GM21367 (cell line): ENCODE data around the gene LRRC75A.

ENCODE experiments used
- ATAC-seq: cut with Tn5 transposase; IDR thresholded peaks from one replicate; pipeline ENCODE4 v1.9.1; 2021; ENCODE audit not compliant: unreplicated experiment

Gene LRRC75A

DNA sequence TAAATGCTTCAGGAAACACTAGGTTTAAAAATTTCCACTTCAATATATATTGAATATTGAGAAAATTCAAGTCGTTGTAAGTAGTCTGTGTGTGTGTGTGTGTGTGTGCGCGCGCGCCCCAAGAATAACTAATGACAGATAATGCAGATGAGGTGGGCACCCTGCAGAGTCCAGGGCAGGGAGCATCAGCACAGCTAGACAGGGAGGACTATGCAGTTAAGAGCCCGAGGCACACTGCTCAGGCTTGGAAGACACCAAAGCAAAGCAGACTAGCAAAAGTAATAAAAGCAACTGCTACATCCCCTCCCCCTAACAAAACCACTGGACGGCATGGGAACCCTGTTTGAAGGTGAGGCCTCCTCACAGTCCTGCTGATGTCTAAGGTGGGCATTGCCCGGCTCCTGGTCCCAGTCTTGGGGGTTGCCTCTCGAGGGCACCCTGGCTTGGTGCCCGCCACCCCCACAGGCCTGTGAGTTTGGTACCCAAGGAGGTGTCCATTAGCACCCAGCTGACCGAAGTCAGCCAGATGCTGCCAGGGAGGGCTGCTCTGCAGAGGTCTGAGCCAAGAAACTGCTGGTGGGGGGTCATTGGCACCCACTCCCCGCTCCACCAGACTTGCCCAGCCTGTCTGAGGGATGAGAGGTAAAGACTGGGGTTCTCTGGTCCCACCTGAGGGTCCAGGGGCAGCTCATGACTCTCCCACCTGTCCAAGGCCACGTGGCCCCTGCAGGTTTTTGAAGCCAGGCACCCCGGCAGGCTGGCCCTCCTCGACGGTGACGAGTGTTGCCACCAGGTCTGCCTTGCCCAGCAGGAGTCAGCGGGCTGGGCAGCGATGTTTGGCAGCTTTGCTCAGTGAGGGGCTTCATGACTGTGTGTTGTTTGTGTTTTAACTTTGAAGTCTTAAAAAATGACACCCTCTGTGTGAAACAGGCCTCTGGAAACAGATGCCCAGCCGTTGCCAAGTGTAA, 18.7 kb downstream of the LRRC75A start:
- no peak for ATAC-seq

GRCh38 chr17:16472539-16472938, 19.5 kb downstream of the LRRC75A start:
- no peak for ATAC-seq

- ATAC-seq: no peak
Measured at GRCh38 chr17:16471295-16471694, 20.7 kb downstream of the LRRC75A start.

- no peak for ATAC-seq
Measured at GRCh38 chr17:16470265-16470664, 21.7 kb downstream of the LRRC75A start.

GRCh38 chr17:16468428-16468992, 23.5 kb downstream of the LRRC75A start:
- no peak for ATAC-seq

- ATAC-seq: no peak
Measured at GRCh38 chr17:16467886-16468285, 24.1 kb downstream of the LRRC75A start.

DNA sequence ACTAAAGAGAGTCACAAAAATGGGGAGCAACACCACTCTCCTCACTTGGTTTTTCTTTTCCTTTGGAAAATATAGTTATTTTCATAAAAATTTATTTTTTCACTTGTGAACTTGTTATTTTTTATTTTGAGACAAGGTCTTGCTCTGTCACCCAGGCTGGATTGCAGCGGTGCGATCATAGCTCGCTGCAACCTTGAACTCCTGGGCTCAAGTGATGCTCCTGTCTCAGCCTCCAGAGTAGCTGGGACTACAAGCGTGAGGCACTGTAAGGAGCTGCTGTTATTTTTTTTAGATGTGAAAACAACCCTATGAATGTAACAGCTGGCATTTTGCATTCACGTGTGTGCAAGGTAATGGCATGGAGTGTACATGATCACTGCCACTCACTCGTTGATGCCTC, 24.9 kb downstream of the LRRC75A start:
- ATAC-seq: no peak

GRCh38 chr17:16466407-16466806, 25.6 kb downstream of the LRRC75A start:
- ATAC-seq: no peak

DNA sequence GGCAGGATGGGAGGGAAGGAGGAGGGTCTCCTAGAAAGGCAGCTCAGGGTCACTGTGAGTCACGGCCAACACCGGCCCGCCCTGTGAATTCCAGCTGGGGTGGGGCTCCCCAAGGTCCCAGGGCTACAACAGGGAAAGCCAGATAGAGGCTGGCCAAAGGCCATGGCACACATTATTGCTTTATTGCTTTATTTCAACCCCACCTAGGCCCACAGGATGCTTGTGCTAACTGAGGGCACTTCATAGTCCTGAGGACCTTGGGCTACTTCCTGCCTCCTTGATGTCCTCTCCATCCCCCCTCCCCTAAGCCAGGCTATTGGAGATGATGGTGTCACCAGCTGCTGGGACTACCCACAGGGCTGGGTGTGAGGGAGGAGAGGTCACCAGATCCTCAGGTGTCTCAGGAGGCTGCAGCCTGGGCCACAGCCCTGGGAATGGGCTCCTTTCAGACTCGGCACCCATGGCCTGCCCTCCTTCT, 26.1 kb downstream of the LRRC75A start:
- no peak for ATAC-seq

DNA sequence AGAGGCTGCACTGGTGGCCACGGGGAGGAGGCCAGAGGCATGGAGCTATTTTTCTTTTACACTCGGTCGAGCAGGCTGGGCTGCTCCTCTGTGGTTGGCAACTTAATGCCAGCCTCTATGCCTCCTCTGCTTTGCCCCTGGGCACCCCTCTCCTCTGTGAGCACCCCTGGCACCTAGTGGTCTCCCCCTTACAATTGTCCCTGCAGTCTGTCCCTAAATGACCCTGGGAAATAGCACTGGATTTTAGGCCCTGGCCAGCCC, 27.0 kb downstream of the LRRC75A start:
- ATAC-seq: no peak

DNA sequence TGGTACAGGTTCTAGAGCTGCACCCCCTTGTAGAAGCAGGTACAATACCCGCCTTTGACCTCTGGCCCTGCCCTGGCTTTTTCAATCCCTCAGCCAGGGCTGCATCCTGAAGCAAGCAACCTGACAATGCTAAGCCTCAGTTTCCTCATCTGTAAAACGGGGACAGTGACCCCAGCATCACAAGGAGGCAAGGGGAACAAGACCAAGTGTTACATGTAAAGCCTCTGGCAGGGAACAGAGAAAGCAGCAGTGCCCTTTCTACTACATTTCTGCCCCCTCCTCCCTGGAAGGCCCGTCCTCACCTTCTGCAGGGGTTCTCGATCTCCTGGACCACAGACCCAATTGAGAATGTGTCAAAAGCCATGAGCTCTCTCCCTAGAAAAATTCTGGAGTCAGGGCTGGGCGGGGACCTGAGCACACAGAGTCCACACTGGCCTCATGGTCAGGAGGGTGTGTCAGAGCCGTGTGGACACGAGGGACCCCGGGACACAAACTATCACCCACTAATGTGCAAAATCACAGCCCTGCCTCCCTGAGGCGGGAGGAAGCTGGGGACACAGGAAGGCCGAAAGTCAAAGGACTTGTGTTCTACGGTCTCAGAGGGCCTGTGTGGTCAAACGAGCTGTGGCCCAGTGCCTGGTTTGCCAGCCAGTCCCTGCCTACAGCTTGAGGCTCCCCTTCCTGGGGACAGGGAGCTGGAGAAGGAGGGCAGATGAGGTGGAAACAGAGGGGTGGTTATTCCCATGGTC, 27.5 kb downstream of the LRRC75A start:
- no peak for ATAC-seq

- no peak for ATAC-seq
Measured at GRCh38 chr17:16463358-16464302, 28.4 kb downstream of the LRRC75A start.

- no peak for ATAC-seq
Measured at GRCh38 chr17:16462070-16462864, 29.7 kb downstream of the LRRC75A start.

- ATAC-seq: no peak
Measured at GRCh38 chr17:16461606-16461866, 30.5 kb downstream of the LRRC75A start.

DNA sequence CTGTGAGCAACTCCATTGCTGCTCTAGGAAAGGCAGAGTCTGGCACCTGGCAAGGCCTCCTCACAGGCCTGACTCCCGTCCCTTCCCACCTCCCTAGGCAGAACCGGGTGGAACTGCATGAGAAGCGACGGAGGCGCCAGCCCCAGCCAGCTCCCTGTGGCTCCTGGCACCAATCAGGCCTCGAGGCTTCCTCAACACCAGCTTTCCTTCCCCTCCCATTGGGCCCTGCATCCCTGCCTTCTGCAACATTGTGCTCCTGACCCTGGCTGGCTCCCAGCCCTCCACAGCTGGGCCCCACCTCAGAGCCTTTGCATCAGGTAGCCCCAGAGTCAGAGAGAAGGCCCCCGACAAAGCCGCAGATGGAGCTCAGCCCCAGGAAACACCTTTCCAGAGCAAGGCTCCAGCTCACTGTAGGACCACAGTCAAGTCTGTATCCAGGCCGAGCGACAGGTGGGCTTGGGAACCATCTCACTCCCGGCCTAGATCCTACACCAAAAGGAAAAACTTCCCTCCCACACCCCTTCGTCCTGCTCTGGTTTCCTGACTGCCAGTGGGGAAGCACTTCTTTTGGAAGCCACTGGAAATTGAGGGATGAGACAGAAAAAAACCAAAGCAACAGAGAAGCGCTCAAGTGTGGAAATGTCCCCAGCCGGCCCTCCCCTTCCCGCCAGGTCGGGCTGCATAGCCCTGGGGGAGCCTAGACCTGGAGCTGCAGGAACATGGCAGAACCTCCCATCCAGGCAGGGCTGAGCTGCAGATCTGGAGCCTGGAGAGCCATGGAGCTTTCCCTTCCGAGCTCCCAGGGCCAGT, 31.0 kb downstream of the LRRC75A start:
- ATAC-seq: no peak

DNA sequence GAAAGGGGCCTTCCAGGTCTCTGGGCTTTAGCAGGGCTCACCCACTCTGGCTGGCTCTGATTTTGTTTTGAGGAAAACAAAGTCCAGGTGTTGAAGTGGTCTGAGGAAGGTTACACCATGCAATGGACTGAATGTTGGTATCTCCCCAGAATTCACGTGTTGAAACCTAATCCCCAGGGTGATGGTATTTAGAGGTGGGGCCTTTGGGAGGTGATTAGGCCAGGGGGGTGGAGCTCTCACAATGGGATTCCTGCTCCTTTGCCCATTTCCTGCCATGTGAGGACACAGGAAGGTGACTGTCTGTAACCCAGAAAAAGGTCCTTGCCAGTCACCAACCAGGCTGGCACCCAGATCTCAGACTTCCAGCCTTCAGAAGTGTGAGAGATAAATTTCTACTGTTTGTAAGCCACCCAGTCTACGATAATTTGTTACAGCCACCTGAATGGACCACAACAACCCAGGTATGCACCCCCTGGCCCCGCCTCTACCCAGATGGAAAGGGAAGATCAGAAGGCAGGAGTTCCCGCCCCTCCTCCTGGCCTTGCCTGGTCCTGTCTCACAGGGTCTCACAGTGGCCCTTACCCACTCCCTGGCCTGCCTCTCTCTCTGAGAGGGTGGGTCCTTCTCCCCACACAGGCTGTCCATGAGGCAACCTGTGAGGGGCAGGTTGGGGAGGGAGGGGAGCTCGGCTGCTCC, 32.0 kb downstream of the LRRC75A start:
- no peak for ATAC-seq

DNA sequence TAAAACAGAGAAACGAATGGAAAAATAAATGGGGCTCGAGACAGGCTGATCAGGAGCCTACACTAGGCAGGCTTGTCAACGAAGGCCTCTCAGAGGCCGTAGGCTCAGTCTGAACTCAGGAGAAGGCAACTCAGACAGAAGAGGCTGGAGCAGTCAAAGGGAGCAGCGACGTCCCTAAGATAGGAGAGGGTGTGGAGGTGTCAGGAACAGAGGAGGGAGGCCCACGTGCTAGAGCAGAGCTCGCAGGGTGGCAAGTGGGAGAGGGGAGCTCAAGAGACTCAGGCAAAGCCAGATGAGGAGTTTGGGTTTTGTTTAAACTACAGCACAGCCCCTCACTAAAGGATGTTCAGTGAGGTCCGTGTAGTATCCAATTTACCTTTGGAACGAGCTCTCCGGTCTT, 32.7 kb downstream of the LRRC75A start:
- ATAC-seq: no peak

GRCh38 chr17:16456742-16457316, 35.2 kb downstream of the LRRC75A start:
- no peak for ATAC-seq
